ENCODE data around the gene VWA5B1. TPM values are rescaled to one million over a fixed set of nuclear protein-coding genes. Genes with fewer than 3 reads are reported as not detected.
"Not testable (repeated sequence)": the region's sequence is repeated elsewhere in the genome, so short reads cannot be mapped to it uniquely, and the experiment has no call there.

VWA5B1 gene
- polyA plus RNA-seq, 3 donors, result 1.4 to 3.3 (median 1.8) TPM

DNA sequence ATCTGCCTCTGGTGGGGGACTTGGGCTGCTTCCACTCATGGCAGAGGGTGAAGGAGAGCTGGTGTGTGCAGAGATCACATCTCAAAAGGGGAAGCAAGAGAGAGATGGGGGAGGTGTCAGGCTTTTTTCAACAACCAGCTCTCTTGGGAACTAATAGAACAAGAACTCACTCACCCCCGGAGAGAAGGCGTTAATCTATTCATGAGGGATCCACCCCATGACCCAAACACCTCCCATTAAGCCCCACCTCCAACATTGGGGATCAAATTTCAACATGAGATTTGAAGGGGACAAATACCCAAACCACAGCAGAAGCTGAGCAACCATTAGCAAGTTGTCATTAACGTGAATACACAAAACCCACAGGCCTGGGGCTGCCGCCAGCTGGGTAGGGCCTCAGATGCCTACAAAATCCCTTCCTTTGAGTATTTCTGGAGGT, 12.0 kb upstream of the VWA5B1 start:
- DNase-seq, result no peak

DNA sequence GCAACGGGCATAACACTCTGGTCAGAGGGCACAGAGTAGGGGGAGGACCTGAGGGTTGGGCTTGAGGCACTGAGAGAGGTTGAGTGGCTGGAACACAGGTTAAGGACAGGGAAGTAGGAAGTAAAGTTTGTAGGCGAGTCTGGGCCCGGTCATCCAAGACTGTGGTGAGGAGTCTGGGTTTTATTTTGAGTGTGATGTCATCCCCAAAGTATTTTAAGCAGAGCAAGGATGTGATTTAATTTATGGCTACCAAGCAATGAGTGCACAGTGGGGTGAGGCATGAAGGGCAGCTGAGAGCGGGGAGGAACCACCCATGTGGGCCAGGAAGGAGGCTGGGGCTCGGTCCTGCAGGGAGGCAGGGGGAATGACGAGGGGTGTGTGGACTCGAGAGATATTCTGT, 11.2 kb upstream of the VWA5B1 start:
- peak; percentile 46 for DNase-seq

DNA sequence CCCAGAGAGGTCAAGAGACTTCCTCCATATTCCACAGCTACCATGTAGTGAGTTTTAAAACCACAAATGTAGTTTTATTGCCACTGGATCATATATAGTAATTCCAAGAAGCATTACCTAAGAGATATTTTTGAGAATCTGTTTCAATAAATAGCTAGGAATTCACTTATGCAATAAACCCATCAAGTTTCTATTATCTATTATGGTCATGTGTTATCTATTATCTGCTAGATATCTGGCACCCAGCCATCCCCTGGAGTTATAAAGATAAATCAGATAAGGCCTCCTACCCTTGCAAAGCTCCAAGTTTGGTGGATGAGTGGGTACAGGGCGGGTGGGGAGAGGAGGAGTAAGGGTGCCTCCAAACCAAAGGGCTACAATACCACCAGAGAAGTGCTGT, 10.3 kb upstream of the VWA5B1 start:
- DNase-seq, result no peak

DNA sequence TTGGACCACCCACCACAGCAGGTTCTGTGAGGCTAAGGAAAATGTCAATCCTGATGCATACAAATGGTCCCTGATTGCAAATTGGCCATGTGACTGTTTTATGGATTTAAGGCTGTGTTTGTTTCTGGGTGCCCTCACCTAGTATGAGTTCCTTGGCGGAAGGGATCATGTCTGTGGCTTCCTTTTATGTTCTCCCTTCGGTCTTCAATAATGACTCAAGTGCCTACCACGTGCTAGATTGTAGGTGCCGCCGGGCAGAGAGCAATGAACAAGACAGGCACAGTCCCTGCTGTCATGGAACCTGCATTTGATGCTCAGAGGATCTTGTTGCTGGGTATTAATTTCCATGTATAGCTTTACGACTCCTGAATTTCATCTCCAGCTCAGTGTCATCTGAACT, 9.8 kb upstream of the VWA5B1 start:
- DNase-seq, result no peak

DNA sequence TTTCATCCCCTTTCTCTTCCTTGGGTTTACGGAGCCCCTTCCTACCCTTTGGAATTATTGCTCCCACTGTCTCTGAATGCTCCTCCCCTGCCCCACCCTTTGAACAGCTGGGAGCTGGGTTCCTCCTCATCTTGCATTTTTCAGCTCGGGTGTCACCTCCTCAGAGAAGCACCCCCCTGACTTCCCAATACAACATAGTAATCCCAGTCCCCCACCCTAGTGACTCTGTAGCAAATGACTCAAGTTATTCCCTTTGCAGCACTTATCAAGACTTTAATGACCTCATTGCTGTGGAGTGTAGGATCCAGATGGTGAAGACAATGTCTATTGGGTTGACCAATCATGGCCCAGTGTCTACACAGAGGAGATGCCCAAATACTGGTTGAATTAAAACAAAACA, 8.9 kb upstream of the VWA5B1 start:
- DNase-seq, result no peak

DNA sequence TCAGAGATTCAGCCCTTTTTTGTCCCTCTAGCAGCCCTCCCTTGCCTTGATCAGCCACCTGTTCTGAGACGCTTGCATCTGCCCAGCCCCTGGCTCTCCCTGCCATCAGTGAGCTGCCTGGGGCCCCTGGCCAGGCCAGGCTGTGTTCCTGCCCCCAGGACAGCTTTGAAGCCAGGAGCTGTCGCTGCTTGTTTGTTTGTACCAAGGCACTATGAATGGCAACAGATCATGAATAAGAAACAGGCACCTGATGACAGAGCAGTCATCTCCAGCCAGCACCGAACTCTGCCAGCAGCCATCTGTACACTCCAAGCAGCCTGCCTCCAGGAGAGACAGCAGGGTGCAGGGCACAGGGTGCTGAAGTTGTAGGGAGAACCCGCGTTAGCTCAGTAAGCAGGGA, 8.1 kb upstream of the VWA5B1 start:
- DNase-seq, result no peak

DNA sequence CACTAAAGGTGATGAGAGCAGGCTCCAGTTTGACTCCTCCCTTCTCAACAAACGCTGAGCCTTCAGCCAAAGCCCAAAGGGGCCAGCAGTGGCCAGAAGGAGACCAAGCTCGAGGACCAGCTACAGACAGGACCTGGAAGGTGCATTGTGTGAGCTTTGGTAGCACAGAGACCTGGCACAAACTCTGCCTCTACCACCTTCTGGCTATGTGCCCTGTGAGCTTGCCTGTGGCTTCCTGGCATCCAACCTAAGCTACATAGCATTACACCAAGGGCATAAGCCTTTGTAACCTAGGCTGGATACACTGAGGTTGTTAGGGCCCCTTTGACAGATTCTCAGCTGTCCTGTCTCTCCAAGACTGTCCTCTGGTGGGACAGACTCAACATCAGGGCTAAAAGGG, 6.6 kb upstream of the VWA5B1 start:
- no peak for DNase-seq

DNA sequence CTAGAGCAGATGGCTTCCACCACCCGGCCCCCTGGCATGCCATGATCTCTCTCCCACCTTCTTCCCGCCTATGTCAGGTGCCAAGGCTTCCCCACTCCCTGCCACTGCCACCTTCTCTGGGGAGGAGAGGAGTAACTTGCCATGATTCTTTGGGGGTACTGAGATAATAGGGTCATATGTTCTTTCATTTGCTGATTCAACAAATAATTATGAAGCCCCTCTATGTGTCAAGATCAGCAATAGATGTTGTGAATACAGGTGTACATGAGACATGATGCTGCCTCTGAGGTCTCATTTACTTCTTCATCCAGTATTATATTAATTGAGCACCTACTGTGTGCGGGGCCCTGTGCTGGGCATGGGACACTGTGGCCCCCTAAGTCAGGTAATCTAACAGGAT, 6.0 kb upstream of the VWA5B1 start:
- no peak for DNase-seq

DNA sequence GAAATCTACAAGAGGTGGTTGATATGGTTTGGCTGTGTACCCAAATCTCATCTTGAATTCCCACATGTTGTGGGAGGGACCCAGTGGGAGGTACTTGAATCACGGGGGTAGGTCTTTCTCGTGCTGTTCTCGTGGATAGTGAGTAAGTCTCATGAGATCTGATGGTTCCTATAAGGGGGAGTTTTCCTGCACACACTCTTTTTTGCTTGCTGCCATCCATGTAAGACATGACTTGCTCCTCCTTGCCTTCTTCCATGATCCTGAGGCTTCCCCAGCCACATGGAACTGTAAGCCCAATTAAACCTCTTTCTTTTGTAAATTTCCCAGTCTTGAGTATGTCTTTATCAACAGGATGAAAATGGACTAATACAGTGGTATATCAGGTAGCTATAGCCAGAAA, 5.2 kb upstream of the VWA5B1 start:
- DNase-seq, result no peak

DNA sequence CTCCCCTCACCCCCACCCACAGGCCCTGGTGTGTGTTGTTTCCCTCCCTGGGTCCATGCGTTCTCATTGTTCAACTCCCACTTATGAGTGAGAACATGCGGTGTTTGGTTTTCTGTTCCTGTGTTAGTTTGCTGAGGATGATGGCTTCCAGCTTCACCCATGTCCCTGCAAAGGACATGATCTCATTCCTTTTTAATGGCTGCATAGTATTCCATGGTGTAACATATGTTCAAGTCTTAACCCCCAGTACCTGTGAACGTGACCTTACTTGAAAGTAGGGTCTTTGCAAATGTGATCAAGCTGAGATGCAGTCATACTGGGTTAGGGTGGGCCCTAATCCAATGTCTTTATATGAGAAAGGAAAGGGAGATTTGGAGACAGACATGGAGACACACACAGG, 3.0 kb upstream of the VWA5B1 start:
- not testable (repeated sequence) for DNase-seq

DNA sequence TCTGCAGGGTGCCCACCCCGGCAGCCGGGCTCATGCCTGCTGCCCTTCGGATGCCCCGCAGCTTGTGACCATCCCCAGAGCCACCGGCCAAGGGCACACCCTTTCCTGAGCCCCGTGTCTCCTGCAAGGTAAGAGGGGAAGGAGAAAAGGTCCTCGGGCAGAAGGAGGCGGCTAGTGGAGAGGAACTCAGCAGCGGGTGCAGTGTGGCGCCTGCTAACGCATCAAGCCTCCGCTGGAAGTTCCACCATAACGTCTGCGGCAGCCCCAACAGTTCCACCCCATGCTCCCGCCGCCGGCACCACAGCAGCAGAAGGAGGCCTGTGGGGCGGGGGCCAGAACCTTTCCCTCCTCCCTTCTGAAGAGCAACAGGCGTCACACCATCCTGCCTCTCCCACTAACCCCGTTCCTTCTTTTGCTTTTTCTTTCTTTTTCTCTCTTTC, 990 bp downstream of the VWA5B1 start:
- no peak for DNase-seq

DNA sequence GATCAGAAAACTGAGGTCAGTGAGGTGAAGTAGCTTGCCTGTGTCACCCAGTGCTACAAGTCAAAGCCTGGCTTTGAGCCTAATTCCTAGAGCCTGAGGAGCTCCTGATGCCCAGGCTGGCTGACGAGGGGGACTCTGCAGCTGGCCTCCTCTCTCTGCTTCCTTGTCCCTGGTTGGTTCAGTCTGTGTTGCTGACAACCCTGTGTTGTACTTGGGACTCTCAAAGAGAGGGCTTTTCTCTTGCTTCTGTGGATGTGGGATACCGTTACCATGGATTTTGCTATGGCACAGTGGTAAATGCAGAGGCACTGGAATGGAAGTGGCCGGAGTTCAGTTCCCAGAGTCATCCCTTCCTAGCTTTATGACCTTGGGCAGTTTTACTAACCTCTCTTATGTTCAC, 8.0 kb downstream of the VWA5B1 start:
- DNase-seq, result no peak

DNA sequence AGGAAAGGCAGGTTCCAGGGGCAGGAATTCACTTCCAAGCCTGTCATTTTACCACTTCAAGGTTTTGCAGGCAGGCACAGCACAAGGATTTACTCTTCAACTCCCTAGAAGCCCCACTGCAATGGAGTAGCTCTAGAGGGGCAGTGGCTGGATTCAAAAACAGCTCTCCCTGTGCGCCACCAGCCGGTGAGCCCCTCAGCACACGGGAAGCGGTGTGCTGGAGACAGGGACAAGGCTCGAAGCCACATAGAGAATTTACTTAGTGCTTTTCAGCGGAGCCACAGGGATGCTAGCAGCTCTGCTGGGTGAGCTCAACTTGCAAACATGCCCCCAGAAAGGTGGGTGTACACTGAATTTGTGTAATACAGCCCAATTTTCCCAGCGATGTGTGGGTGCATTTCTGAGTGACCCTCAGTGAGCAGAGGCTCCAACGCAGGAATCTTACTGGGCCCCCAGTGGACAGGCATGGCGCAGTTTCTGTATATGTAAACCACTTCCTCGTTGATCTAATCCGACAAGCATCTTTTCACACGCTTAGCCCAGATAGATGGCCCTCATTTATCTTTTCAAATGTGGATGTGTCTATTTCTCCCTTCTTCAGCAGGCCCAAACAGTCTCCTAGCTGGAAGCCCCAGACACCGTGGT, 10.9 kb downstream of the VWA5B1 start:
- no peak for DNase-seq

DNA sequence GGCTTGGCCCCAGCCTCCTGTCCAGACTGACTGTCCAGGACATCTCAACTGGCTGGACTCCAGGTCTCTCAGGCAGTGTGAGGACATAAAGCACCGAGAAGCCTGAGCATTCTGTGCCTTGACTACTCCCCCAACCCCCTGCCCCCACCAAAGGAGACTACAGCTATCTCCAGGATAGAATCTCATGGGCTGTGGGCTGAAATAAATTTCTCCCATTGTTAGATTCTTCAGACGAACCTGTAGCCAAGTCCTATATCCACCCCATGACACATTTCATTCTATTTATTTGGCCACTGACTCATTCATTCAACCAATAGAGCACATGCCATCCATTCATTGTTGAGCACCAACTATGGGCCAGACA, 11.4 kb downstream of the VWA5B1 start:
- DNase-seq, result no peak

DNA sequence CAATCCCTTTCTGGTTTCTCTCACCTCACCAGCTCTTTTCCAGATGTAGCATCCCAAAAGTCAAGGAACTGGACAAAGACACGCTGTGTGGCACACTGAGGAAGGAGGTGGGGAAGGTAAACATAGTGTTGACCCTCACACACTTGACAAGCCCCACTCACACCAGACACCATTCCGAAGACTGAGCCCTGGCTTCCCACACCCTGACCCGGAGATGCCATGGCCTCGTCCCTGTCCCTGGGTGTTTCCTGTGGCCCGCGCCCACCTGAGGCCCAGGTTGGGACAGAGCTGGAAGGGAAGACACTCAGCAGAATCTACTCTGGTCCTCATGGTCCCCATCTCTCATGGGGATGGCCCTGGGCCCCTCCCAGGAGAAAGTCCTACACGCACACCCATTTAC, 16.4 kb downstream of the VWA5B1 start:
- no peak for DNase-seq

DNA sequence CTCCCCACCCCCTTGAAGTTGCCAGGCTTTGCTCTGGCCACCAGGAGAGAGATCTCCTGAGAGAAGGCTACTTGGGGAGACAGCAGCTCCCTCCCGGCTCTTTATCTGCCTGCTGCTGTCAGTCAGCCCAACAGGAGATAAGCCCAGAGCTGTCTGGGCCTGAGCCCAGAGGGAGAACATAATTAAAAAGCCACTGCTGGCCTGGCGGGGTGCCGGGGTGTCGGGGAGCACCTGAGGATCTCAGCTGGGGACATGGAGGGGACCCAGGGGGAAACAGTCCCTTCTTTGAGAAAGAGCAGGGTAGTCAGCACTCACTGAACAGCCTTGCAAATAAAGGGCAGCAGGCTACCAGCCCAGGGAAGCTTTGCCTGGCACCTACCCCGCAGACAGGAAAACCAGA, 17.9 kb downstream of the VWA5B1 start:
- no peak for DNase-seq

DNA sequence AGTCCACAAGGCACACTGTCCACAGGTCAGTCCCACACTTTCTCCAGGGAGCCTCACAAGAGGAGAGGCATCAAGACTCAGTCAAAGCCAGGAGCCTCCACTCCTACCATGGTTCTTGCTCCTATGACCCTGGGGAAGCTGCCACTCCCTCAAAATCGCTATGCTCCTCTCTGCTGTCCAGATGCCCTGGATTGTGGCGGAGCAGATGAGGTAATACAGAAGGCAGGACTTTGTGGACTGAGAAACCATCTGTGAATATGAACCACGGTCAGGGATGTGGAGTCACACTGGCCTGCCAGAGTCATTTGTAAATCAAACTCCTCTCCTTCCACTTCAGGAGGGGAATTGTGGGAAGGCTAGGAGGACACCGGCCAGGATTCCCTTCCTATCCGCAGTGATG, 20.6 kb downstream of the VWA5B1 start:
- no peak for DNase-seq

DNA sequence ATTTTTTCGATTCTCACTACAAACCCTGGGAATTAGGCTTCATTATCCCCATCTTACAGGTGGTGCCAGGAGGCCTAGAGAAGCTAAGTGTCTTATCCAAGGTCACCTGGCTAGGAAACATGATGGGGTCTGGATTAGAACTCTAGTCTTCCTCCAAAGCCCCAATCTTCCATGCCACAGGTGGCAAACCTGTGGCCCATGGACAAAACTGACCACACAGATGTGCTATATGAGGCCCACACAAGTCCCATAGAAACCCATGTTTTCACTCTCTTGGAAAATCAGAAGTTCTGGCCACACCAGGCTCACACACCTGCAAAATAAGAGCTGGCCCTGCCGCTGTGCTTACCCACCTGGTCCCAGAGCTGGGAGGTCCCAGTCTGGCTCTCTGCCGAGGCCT, 21.6 kb downstream of the VWA5B1 start:
- DNase-seq, result no peak

DNA sequence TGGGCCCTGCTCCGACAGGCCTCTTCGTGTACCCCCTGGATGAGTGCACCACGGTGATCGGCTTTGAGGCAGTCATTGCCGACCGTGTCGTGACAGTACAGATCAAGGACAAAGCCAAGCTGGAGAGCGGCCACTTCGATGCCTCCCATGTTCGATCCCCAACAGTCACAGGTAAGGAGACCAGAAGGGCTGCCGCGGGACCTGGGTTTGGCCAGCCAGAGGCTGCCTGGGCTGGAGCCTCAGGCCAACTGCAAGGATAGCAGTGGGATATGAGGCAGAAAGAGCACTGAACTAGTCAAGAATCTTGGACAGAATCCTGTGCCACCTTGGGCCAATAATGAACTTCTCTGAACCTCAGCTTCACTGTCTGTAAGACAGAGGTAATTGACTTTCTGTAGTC, 22.1 kb downstream of the VWA5B1 start:
- DNase-seq, result no peak

DNA sequence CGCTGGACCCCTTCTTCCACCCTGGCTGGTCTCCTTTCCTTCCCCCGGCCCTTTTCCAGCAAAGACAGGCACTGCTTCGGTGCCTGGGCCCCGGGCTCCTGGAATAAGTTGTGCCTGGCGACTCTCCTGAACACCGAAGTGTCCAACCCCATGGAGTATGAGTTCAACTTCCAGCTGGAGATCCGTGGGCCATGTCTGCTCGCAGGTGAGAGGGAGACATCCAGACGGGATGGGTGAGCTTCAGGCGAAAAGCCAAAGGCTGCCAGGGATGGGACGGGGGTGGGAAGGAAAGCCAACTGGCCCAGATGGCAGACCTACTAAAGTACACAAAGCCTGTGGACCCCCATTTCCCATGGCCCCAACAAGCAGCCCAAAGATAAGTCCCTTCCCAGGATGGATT, 26.8 kb downstream of the VWA5B1 start:
- DNase-seq, result no peak

DNA sequence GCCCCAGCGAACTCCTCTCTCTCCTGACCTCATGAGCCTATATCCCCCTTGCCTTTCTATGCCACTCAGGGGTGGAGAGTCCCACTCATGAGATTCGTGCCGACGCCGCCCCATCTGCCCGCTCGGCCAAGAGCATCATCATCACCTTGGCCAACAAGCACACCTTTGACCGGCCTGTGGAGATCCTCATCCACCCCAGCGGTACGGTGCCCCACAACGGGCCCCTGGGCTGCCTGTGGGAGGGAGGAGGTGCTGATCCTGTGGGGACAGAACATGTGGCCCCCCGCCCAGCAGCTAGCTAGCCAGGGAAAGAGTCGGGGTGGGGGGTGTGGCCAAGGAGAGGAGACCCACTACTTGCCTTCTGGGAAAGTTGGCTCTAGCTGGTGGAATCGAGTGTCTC, 27.8 kb downstream of the VWA5B1 start:
- DNase-seq, result no peak

DNA sequence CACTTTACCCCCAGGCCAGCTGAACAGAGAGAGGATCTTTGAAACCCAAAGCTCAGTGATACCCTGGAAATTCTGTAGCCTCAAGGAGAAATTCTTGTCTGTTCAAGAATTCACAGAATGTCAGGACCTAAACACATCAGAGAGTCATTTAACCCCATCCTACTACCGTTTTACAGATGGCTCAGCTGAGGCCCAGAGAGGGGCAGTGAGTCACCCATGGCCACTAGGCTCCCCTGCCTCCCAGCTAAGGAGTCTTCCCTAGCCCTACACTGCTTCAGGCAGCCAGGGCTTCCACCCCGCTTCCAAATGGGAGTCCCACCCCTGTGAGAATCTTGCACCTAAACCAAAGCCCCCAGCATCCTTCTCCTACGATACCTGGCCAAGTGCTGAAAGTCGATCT, 28.3 kb downstream of the VWA5B1 start:
- DNase-seq, result no peak

DNA sequence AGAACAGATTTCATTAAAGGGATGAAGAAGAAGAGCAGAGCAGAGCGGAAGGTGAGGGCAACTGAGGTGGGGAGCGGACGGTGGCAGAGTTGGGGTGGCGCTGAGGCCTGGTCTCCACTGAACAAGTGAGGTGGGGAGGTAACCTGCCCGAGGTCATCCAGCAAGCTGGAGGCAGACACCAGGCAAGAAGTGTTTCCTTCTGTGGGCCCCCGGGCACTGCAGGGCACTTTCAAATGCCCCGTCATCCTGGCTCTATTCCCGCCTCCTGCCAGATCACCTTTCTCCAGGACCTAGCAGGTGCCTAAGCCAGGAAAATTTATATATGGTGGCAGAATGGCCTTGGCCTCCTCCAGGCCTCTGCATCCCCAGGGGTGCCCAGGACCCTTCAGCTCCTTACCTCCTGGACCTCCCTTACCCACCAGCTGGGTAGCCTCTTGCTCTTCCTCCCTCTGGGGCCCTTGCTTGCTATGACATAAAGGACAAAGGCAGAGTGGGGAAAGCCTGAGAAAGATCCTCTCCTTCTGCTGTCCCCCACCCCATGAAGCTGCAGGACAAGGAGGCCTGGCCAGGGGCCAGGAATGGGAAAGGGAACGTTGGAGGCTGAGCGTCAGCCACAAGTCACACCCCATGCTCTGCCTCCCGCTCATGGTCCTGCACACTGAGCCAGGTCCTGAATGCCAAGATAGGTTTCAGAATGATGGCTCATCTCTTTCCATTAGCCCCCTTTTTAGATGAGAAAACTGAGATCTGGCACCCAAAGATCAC, 29.0 kb downstream of the VWA5B1 start:
- no peak for DNase-seq

DNA sequence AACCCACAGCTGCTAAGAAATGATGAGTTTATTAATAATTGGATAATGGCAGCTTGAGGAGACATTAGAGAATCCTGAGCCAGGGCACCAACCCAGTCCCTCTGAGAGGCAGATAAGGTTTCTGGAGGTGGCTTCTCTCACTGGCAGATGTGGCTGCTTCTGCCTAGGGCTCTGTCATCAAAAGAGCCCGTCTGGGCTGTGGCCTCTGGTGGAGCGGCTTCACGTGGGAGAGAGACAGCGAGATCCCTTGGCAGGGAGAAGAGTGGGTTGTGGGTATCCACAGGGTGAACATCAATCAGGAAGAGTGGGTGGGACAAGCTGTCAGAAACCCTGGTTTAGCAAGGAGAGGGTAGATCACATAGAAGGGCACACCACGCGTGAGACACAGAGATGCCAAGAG, 30.0 kb downstream of the VWA5B1 start:
- no peak for DNase-seq

Data from renal pelvis (tissue), 4 donors.